Astrocyte (in vitro differentiated cells and primary cell): Measurements from ENCODE around the gene RABL3.

Experiments used
- EZH2 ChIP-seq: IDR thresholded peaks from 2 replicates; pipeline ENCODE4 v1.6.1; 2012; ENCODE audit warnings: mild to moderate bottlenecking, low read length, inconsistent platforms; ENCODE audit not compliant: insufficient read depth
- TF ChIP-seq, protein P1 (sequence below): IDR thresholded peaks from 2 replicates; pipeline ENCODE4 v1.5.1; 2011; ENCODE audit warnings: low read depth, mild to moderate bottlenecking, inconsistent platforms, low read length, moderate library complexity; ENCODE audit not compliant: insufficient read depth

DNA sequence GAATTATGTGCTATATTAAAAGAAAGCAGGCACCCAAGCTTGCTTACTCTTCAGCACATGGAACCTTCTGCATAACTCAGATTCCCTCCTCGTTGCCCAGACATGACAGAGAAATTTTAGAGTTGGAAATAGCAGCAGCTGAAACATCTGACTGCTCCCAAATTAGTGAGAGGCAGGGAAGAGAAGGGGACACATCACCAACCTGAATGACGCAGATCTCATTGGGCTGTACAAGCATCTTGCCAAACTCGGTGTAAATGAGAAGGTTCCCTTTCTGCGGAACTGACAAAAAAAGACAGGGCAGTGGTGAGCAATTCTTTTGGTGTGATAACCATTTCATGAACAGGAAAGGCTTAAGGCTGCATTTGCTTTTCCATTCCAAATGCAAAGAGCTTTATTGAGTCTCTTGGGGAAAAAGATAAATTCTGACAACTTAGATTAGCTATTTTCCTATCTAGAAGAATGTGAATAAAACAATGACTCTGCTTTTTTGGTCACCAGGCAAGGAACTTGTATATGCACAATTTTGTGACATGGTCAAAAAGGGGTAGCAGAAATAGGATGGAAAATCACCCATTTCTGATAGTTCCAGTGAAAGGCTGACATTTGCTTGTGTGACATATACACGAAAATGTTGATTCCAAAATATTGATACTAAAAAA, 95.4 kb downstream of the RABL3 start:
- TF ChIP-seq, protein P1, sequence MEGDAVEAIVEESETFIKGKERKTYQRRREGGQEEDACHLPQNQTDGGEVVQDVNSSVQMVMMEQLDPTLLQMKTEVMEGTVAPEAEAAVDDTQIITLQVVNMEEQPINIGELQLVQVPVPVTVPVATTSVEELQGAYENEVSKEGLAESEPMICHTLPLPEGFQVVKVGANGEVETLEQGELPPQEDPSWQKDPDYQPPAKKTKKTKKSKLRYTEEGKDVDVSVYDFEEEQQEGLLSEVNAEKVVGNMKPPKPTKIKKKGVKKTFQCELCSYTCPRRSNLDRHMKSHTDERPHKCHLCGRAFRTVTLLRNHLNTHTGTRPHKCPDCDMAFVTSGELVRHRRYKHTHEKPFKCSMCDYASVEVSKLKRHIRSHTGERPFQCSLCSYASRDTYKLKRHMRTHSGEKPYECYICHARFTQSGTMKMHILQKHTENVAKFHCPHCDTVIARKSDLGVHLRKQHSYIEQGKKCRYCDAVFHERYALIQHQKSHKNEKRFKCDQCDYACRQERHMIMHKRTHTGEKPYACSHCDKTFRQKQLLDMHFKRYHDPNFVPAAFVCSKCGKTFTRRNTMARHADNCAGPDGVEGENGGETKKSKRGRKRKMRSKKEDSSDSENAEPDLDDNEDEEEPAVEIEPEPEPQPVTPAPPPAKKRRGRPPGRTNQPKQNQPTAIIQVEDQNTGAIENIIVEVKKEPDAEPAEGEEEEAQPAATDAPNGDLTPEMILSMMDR = no peak
- no peak for TF ChIP-seq EZH2
